Heart left ventricle (tissue), 16 donors: ENCODE results near the gene MEGF10. TPM values are rescaled to one million over a fixed set of nuclear protein-coding genes. Genes with fewer than 3 reads are reported as not detected.

Source experiments
- ATAC-seq, 4 donors: fragments of 200-7000 bp; cut with Tn5 transposase; one replicate each; pipeline ENCODE4 v1.9.1; 2020 to 2022; ENCODE audit warnings: moderate library complexity in 4 of 4, mild to moderate bottlenecking in 3 of 4, moderate number of reproducible peaks in 1 of 4
- DNase-seq, 5 donors: peaks; one replicate each; pipeline ENCODE4 v3.0.0-alpha.2; 2020
- H3K27ac ChIP-seq, 12 donors: fragments of 200-600 bp; sonication (generic) in 4 of 12; one replicate each; pipeline versions ENCODE4 v1.5.0 to v1.8.0; 2016 to 2022; ENCODE audit warnings: mild to moderate bottlenecking in 2 of 12
- H3K27me3 ChIP-seq, 9 donors: fragments of 200-600 bp; sonication (generic) in 2 of 9; one replicate each; pipeline versions ENCODE4 v1.5.1 to v1.8.0; 2016 to 2022; ENCODE audit warnings: mild to moderate bottlenecking in 3 of 9
- H3K36me3 ChIP-seq, 9 donors: fragments of 200-600 bp; sonication (generic) in 2 of 9; one replicate each; pipeline versions ENCODE4 v1.5.0 to v1.8.0; 2018 to 2022; ENCODE audit warnings: mild to moderate bottlenecking in 2 of 9
- H3K4me1 ChIP-seq, 12 donors: fragments of 200-600 bp; sonication (generic) in 4 of 12; one replicate each; pipeline versions ENCODE4 v1.5.0 to v1.8.0; 2016 to 2022; ENCODE audit warnings: mild to moderate bottlenecking in 3 of 12
- H3K4me3 ChIP-seq, 12 donors: fragments of 200-600 bp; sonication (generic) in 4 of 12; one replicate each; pipeline versions ENCODE4 v1.5.0 to v1.8.0; 2017 to 2022; ENCODE audit warnings: mild to moderate bottlenecking in 9 of 12, moderate library complexity in 4 of 12
- H3K9me3 ChIP-seq, 12 donors: fragments of 200-600 bp; sonication (generic) in 4 of 12; one replicate each; pipeline versions ENCODE4 v1.5.0 to v1.8.0; 2016 to 2022; ENCODE audit warnings: mild to moderate bottlenecking in 1 of 12
- POLR2A ChIP-seq, 2 donors: fragments of 450-650 bp; IDR thresholded peaks; one replicate each; pipeline ENCODE4 v1.6.1; 2017; ENCODE audit warnings: antibody characterized with exemption in 2 of 2, mild to moderate bottlenecking in 2 of 2, moderate library complexity in 2 of 2
- WGBS, 4 donors: extraction: QIAGEN DNeasy Blood & Tissue Kit in 2 of 4; methylation state at CpG; one replicate each; pipeline versions ENCODE4 v1.1.5 to v1.1.7; 2013 to 2018; 5-methylcytosine and 5-hydroxymethylcytosine counted together
- intact Hi-C, 10 donors: fragments of 100-400 bp; cut with DNase I; formaldehyde crosslinking; loops; one replicate each; pipeline versions ENCODE4 v1.11.1 to v1.14.2; 2022
- polyA plus RNA-seq, 2 donors: library from polyadenylated mRNA; stranded (reverse); fragments of 200-250 nt; gene quantifications; one replicate each; pipeline ENCODE4 v1.2.3, GENCODE V29; 2013
- total RNA-seq, 9 donors: library from RNA; depleted of rRNA in 2 of 9; stranded (reverse); fragments of >200 nt in 2 of 9; fragmentation: NEBNext Ultra II Directional in 3 of 9; extraction: Animal tissue kit (Norgen Biotek cat#: 25700) in 3 of 9; gene quantifications; one replicate each; pipeline versions ENCODE4 v1.1.0 to v1.2.4, GENCODE V29; 2016 to 2023
- TF ChIP-seq, protein P1 (sequence below), 12 donors: fragments of 200-600 bp; sonication (generic) in 4 of 12; IDR thresholded peaks; one replicate each; pipeline versions ENCODE4 v1.5.0 to v1.8.0; 2018 to 2022; ENCODE audit warnings: antibody characterized with exemption in 12 of 12, mild to moderate bottlenecking in 5 of 12
- donor health status: ischemic (EF 13 %, LVEDD 7.1; RV severe dilation, severe dysfunction).
- donor health status: healthy with polysubstance abuse.
- donor health status: DM: no; HTN: yes; CAD: no.
- donor health status: DM: no; HTN: no; CAD: no.
- donor health status: ischemic (EF 25% LVEDD 6.9; RV normal size, moderate dysfunction).
- donor health status: ischemic (EF 25% LVEDD 5.7; RV mildly dilated, moderate dysfunction).
- donor health status: healthy.
- donor health status: DM: yes; HTN: yes; CAD: no.
- donor health status: ischemic (EF 35%, LVEDD 5.7; RV mildly dilated, moderate dysfunction).
- donor health status: nonischemic (EF 11% LVEDD 7.7; RV severe dilation, severe dysfunction).
- donor health status: DM: yes; HTN: yes; CAD: no.
- donor health status: PGD.
- donor health status: ischemic (EF 29% LVEDD 5.4; RV normal size, mild dysfunction).
- donor health status: nonischemic (EF 23%, LVEDD 6.1; RV moderate dilation, normal function).

MEGF10 gene
- total and polyA plus RNA-seq, 11 donors = 0.04 to 1.3 (median 0.32) TPM

DNA sequence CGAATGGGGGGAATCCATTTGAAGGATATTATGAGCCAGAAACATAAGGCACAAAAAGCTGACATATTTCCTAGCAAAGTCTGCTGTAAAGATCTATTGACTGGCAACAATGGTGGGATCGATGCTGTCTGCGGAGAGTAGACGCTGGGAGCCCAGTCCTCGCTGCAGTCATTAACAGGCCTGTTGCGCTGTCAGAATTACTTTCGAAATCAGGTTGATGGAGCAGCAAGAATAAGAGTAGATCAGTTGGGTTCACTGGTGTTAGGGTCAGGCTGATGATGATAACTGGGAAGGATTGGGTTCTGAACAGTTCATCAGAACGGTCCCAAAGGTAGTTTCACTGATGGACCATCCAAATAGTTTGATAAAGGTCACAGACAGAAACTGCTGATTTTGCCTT is 87.1 kb downstream of the MEGF10 start:
- no peak overlapping the region for H3K27ac ChIP-seq
- ATAC-seq = no peak
- DNase-seq = no peak
- no peak for TF ChIP-seq POLR2A (IDR thresholded peaks at IDR 0.05)
- TF ChIP-seq, protein P1, sequence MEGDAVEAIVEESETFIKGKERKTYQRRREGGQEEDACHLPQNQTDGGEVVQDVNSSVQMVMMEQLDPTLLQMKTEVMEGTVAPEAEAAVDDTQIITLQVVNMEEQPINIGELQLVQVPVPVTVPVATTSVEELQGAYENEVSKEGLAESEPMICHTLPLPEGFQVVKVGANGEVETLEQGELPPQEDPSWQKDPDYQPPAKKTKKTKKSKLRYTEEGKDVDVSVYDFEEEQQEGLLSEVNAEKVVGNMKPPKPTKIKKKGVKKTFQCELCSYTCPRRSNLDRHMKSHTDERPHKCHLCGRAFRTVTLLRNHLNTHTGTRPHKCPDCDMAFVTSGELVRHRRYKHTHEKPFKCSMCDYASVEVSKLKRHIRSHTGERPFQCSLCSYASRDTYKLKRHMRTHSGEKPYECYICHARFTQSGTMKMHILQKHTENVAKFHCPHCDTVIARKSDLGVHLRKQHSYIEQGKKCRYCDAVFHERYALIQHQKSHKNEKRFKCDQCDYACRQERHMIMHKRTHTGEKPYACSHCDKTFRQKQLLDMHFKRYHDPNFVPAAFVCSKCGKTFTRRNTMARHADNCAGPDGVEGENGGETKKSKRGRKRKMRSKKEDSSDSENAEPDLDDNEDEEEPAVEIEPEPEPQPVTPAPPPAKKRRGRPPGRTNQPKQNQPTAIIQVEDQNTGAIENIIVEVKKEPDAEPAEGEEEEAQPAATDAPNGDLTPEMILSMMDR (IDR thresholded peaks at IDR 0.05) = no peak
- no peaks in the 10 kb centered on the region for H3K4me1 ChIP-seq
- intact Hi-C loops = no loop called here
- H3K4me3 ChIP-seq = no peak overlapping the region
- H3K27me3 ChIP-seq = peaks cover 0 to 4% (median 0%) of the 10 kb centered on the region in 9 donors
- H3K9me3 ChIP-seq = peaks cover 0 to 4% (median 0%) of the 10 kb centered on the region in 12 donors
- no peaks in the 10 kb centered on the region for H3K36me3 ChIP-seq
- whole genome bisulfite sequencing, 4 donors = 88 to 96% (median 93%) methylated on average over 8 of the region's 8 CpGs

DNA sequence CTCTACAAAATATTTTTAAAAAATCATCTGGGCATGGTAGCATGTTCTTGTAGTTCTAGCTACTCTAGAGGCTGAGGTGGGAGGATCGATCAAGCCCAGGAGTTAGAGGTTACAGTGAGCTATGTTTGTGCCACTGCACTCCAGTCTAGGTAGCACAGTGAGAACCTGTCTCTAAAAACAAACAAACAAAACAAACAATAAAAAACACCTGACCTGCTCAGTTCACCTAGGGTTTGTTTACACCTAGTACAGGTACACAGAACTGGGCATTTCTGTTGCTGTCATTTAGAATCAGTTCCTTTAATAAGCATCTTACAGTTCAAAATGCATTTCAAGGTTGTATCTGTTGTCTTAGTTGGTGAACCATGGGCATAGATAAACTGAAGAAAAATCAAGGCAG is 95.3 kb downstream of the MEGF10 start:
- H3K27ac ChIP-seq = no peak overlapping the region
- WGBS, 4 donors = 90 to 100% (median 93%) methylated on average over 1 of the region's 1 CpG
- TF ChIP-seq, protein P1 (IDR thresholded peaks at IDR 0.05) = no peak
- TF ChIP-seq POLR2A (IDR thresholded peaks at IDR 0.05) = no peak
- H3K36me3 ChIP-seq = no peaks in the 10 kb centered on the region
- no peaks in the 10 kb centered on the region for H3K4me1 ChIP-seq
- no peak for DNase-seq
- ATAC-seq = no peak
- H3K27me3 ChIP-seq = no peaks in the 10 kb centered on the region
- H3K9me3 ChIP-seq = peaks cover 0 to 5% (median 0%) of the 10 kb centered on the region in 12 donors
- intact Hi-C loops = no loop called here
- no peak overlapping the region for H3K4me3 ChIP-seq

DNA sequence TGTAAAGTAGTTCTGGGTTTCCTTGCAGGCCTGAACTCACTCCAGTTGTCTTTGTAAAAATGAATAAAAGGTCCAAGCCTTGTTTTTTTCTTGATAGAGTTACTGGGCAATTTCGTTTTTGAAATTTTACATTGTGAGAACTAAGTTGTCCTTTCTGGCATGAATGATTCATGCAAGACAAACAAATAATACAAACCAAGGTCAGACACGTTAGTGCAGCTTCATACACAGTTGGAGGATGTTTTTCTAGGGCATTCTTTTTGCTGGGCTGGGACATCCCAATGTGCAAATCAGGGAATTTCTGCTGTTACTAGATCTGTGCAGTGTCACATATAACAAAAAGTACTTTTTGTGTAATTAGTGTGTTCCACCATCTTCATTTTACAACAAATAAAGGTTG is 96.0 kb downstream of the MEGF10 start:
- TF ChIP-seq, protein P1 (IDR thresholded peaks at IDR 0.05) = no peak
- no peak for TF ChIP-seq POLR2A (IDR thresholded peaks at IDR 0.05)
- peaks cover 0 to 5% (median 0%) of the 10 kb centered on the region in 12 donors for H3K9me3 ChIP-seq
- H3K27me3 ChIP-seq = no peaks in the 10 kb centered on the region
- 32 to 62% (median 45%) methylated on average over 2 of the region's 2 CpGs for WGBS, 4 donors
- H3K27ac ChIP-seq = no peak overlapping the region
- no peak for DNase-seq
- H3K4me1 ChIP-seq = no peaks in the 10 kb centered on the region
- no peaks in the 10 kb centered on the region for H3K36me3 ChIP-seq
- no peak overlapping the region for H3K4me3 ChIP-seq
- ATAC-seq = no peak
- intact Hi-C loops = no loop called here

DNA sequence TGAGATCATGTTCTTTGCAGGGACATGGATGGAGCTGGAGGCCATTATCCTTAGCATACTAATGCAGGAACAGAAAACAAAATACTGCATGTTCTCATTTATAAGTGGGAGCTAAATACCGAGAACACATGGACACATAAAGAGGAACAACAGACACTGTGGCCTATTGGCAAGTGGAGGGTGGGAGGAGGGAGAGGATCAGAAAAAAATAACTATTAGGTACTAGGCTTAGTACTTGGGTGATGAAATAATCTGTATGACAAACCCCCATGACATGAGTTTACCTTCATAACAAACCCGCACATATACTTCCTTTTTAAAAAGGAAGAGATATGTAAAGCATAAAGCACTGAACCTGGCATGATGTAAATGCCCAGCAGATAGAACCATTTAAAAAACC is 99.0 kb downstream of the MEGF10 start:
- intact Hi-C loops = no loop called here
- Histone ChIP-seq H3K27ac (no peak overlapping the region), H3K4me3 (no peak overlapping the region), H3K9me3 (no peaks in the 10 kb centered on the region), H3K4me1 (no peaks in the 10 kb centered on the region), H3K36me3 (no peaks in the 10 kb centered on the region), H3K27me3 (no peaks in the 10 kb centered on the region)
- ATAC-seq = no peak
- TF ChIP-seq POLR2A (IDR thresholded peaks at IDR 0.05) = no peak
- TF ChIP-seq, protein P1 (IDR thresholded peaks at IDR 0.05) = no peak
- no peak for DNase-seq
- 81 to 85% (median 81%) methylated on average over 2 of the region's 2 CpGs for WGBS, 4 donors
